SK-N-MC (cell line): ENCODE results near the gene PHF5A.

ENCODE experiments used
- EZH2 ChIP-seq: fragments of 200-600 bp; sonication (generic); IDR thresholded peaks from one replicate; pipeline ENCODE4 v1.6.1; 2017; ENCODE audit warnings: antibody characterized with exemption
- POLR2AphosphoS5 ChIP-seq: IDR thresholded peaks from 2 replicates; pipeline ENCODE4 v1.6.1; 2012; ENCODE audit warnings: mild to moderate bottlenecking, low read depth, low read length, borderline replicate concordance

DNA sequence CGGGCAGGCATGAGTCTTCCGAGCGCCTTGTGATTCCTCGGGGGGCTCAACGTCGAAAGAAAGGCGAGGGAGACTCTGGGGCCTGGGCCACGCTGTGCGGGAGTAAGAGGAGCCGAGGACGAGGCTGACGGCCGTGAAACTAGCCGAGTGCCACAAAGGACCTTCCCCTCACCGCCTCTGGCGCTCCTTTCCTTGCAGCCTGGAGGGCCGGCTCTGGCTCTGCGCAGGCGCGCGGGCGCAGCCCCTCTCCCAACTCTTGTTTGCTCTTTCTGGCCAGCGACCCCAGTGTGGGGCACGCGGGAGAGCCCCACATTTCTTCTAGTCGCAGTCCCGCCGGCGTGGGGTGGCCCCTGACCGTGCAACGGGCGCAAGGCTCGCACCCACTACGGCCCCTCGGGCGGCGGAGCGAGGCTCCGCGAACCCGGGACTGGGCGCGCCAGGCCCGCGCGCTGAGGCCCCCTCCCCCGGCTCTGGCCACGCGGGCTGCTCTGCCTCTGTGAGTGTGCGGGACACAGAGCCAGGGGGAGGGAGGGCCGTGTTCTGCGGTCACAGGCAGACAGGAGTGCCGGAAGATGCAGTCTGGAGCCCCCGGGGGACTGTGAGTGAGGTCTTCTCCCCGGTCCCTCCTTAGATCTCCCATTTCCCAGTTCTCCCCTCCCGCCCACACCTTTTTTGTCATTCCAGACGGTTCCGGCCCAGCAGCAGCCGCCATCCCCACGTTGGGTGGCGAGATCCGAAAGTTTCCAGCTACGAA, 20.9 kb downstream of the PHF5A start:
- TF ChIP-seq EZH2 (no peak), POLR2AphosphoS5 (no peak; the same call in 1 of the 2 replicates)
